Measurements from ENCODE around the gene DYRK1A.
A peak's percentile ranks its signal among the peaks of the same experiment; 100 is the strongest.

DYRK1A gene

DNA sequence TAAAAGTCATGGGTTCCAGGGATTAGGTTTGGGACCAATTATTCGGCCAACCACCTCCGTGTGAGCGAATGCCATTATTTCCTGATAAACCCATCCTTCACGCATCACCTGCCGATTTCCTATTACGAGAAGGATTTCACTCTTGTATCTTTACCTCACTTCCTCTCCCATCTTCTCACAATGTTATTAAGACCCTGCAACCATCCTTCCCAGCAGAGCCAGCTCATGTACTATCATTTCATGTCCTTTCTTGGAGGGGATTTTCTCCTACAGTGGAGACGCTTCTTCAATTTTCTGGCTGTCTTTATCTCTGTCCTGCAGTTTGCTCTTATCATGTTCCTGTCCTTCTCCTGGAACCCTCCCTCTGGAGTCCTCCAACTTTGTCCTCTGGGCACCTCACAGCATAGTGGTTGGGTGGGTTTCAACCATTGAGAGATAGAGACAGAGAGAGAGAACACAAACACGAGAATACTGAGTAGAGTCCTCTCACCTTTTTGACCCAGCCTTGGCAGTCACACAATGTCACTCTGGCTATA lies 192.2 kb downstream of the DYRK1A start:
- no peak for DNase-seq (ENCODE audit: extremely low read depth, low read depth)
- H3K4me3 ChIP-seq (replicated peaks; ENCODE audit: low read depth, low read length), result no peak overlapping the region
- TF ChIP-seq, protein P1, sequence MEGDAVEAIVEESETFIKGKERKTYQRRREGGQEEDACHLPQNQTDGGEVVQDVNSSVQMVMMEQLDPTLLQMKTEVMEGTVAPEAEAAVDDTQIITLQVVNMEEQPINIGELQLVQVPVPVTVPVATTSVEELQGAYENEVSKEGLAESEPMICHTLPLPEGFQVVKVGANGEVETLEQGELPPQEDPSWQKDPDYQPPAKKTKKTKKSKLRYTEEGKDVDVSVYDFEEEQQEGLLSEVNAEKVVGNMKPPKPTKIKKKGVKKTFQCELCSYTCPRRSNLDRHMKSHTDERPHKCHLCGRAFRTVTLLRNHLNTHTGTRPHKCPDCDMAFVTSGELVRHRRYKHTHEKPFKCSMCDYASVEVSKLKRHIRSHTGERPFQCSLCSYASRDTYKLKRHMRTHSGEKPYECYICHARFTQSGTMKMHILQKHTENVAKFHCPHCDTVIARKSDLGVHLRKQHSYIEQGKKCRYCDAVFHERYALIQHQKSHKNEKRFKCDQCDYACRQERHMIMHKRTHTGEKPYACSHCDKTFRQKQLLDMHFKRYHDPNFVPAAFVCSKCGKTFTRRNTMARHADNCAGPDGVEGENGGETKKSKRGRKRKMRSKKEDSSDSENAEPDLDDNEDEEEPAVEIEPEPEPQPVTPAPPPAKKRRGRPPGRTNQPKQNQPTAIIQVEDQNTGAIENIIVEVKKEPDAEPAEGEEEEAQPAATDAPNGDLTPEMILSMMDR (IDR thresholded peaks at IDR 0.05; ENCODE audit: low read depth, low read length, missing control alignments), result no peak

DNA sequence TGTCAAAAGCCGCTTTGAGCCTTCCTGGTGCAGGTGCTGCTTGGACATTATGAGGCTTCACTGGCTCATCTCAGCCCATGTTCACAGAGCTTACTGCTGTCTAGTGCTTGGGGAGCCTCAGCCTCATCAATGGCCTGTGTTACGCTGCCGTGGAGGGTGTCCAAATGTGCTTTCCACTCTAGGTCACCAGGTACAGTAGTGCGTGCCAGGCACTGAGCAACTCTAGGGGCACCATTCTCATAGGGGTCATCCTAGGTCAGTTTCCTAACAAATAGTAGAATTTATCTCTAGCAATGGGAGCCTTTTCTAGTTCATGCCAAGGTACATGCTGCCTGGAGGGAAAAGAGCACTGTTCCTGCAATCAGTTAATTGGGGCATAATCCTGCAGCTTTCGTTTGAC lies 193.8 kb downstream of the DYRK1A start:
- TF ChIP-seq, protein P1 (IDR thresholded peaks at IDR 0.05; ENCODE audit: low read depth, low read length, missing control alignments), result no peak
- no peak overlapping the region for H3K4me3 ChIP-seq (replicated peaks; ENCODE audit: low read depth, low read length)
- no peak for DNase-seq (ENCODE audit: extremely low read depth, low read depth)

DNA sequence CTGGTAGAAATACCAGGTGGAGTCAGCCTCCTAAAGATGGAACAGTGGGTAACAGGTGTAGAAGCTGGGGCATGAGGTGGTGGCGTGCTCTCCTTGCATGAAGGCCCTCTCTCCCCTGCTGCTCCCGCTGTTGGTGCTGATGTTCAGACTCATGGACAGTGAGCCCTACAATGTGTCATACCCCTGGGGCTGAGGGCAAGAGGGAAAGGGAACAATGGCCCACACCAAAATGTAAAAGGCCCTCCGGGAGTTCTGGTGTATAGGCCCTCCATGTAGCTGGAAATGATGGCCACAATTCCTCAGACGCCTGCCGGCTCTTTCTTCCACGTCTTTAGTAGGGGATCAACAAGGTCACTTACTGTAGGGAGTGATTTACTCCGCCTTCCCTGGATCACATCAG lies 194.9 kb downstream of the DYRK1A start:
- no peak overlapping the region for H3K4me3 ChIP-seq (replicated peaks; ENCODE audit: low read depth, low read length)
- no peak for DNase-seq (ENCODE audit: extremely low read depth, low read depth)
- TF ChIP-seq, protein P1 (IDR thresholded peaks at IDR 0.05; ENCODE audit: low read depth, low read length, missing control alignments), result no peak

DNA sequence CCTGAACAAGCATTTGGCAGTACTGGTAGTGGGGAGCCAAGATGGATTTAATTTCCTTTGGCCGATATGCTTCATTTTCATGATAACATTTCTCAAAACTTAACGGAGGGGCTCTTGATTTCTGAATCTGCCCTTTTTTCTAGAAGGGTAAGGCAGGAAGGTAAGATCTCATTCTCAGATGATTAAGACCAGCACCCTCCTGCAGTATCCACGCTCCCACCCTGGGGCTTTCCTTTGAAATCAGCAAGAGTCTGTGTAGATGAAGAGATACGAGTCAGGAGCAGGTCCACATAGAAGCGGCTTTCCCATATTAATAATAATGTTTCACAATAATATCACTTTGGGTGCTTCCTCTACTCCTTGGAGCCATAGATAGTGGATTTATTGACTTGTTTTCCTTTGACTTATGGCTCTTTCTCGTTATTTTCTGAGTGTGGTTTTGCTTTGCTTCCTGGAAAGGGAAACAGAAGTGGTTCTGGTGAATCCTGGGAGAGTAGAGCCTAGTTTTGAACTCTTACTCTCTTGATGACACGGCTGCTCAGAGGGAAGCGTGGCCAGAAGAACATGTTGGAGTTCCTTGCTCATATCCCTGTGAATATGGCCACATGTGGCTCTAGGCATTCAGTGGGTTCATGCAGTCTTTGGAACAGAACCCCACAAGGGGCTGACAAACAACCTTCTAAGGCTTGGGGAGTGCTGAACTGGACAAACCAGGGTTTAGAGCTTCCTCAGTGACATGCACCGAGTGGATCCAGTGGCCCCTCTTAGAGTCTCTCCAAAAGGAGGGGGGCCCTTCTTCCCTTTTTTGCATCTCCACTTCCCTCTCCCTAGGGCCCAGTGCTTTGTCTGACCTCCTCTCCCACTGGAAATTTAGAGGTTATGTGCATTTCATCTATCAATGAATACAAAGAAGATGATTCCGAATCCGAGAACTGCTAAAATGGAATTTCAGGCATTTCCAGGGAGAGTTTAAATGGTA lies 195.7 kb downstream of the DYRK1A start:
- no peak for DNase-seq (ENCODE audit: extremely low read depth, low read depth)
- TF ChIP-seq, protein P1 (IDR thresholded peaks at IDR 0.05; ENCODE audit: low read depth, low read length, missing control alignments), result no peak
- H3K4me3 ChIP-seq (replicated peaks; ENCODE audit: low read depth, low read length), result no peak overlapping the region

DNA sequence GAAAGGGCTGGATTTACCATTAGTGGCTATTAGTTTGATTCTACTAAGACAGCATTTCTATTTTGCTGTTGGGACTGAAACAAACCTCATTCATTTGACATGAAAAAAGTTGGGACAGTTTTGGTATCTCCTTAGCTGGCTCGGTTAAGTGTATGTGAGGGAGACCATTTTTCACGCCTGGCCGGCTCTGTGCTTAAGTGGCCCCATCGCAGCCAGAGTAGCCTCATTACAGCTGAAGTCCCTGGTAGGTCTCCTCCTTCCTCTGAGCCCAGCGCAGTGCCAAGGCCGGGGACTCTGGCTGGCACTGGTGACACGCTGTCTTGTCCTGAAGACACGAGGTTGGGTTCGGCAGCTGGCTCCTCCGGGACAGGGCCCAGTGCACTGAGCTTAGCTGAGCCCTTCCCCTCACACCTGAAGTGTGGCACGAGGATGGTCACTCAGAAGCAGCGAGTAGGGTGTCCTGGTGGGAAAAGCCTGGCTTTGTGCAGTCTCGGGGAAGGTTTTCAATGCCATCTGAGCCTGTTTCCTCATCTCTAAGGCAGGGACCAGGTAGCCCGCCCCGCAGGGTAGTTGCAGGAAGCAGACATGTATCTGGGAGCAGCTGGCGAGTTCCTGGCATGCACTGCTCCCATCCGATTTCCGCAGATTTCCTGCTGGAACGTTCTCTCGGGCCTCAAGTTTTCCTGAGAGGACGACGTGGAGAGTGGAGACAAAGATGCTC lies 196.5 kb downstream of the DYRK1A start:
- peak overlapping the region; percentile 54 for H3K4me3 ChIP-seq (replicated peaks; ENCODE audit: low read depth, low read length)
- TF ChIP-seq, protein P1 (IDR thresholded peaks at IDR 0.05; ENCODE audit: low read depth, low read length, missing control alignments), result no peak
- DNase-seq (ENCODE audit: extremely low read depth, low read depth), result no peak

DNA sequence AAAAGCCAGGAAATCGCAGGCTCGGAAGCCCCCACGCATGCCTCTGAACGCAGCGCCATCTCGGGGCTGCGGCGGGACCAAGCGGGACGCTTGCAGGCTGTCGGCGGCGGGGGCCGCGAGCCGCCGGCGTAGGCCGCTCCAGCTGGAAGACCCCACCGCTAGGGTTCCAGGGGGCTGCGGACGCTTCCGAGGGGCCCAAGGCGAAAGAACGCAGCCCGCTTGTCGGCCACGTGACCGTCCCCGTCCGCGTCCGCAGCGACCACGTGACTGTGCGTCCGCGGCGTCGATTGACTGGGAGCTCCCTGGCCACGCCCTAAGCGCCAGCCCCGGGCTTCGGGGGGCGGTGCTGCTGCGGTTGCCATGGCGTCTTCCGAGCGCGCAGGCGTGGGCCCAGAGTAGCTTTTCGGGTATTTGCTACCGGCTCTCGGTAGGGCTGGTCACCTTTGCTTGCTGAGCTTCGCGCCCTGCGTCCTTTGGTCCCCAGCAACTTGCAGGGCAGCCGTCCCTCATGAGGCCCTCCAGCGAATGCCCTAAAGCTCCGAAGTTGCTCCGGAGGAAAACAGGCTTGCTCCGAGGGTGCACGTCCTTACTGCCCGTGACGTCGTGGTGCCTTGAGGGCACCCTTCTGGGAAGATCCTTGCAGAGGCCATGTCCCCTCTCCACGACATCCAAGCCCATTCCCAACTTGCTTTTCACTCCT lies 197.2 kb downstream of the DYRK1A start:
- peak overlapping the region; percentile 54 for H3K4me3 ChIP-seq (replicated peaks; ENCODE audit: low read depth, low read length)
- DNase-seq (ENCODE audit: extremely low read depth, low read depth), result peak; percentile 72
- TF ChIP-seq, protein P1 (IDR thresholded peaks at IDR 0.05; ENCODE audit: low read depth, low read length, missing control alignments), result peak; percentile 35
